ENCODE results near the gene SH2B3.

DNA sequence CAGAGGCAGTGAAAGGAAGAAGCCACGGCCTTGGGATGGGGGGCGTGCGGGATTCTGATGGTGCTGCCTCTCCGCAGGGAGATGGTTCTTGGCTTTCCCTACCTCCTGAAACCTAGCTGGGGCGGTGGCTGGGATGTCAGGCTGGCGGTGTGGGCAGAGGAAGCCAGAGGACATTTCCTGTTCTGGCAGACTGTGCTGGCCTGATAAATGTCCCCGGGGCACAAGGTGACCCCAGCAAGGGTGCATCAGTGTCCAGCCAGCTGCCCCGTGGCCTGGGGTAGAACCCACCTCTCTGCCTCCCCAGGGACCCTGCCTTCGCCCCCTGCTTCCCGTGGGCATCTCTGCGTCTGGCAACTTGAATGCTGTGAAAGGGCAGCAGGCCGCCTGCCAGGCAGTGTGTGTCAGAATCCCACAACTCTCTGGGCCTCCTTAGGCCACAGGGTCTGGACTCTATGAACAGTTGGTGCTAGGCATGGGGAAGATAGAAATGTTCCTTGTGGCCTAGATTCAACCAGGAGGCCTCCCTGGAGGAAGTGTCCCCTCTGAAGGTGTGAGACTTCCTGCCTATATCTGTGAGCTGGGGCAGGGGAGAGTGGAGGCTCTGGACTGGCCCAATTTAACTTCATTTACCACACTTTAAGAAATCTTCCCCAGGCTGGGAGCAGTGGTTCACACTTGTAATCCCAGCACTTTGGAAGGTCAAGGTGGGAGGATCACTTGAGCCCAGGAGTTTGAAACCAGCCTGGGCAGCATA, 4.9 kb downstream of the SH2B3 start:
- TF ChIP-seq, protein P1, sequence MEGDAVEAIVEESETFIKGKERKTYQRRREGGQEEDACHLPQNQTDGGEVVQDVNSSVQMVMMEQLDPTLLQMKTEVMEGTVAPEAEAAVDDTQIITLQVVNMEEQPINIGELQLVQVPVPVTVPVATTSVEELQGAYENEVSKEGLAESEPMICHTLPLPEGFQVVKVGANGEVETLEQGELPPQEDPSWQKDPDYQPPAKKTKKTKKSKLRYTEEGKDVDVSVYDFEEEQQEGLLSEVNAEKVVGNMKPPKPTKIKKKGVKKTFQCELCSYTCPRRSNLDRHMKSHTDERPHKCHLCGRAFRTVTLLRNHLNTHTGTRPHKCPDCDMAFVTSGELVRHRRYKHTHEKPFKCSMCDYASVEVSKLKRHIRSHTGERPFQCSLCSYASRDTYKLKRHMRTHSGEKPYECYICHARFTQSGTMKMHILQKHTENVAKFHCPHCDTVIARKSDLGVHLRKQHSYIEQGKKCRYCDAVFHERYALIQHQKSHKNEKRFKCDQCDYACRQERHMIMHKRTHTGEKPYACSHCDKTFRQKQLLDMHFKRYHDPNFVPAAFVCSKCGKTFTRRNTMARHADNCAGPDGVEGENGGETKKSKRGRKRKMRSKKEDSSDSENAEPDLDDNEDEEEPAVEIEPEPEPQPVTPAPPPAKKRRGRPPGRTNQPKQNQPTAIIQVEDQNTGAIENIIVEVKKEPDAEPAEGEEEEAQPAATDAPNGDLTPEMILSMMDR (IDR thresholded peaks at IDR 0.05; ENCODE audit: low read depth, low read length, poor library complexity, severe bottlenecking), result no peak
- TF ChIP-seq EZH2phosphoT487 (IDR thresholded peaks at IDR 0.05; ENCODE audit: borderline replicate concordance, low read length), result no peak

All from DOHH2 (cell line).